ENCODE results near the gene PTPRE.

The PTPRE gene

GRCh38 chr10:128025951-128026350 is 119.0 kb downstream of the PTPRE start:
- TF ChIP-seq ZFP3 (CRISPR knock-in tag; IDR thresholded peaks at IDR 0.05), result no peak
- ATAC-seq, result no peak

GRCh38 chr10:128026615-128027300 is 119.9 kb downstream of the PTPRE start:
- ATAC-seq, result no peak; the same call in 2 of the 3 replicates
- TF ChIP-seq PATZ1 (CRISPR knock-in tag; IDR thresholded peaks at IDR 0.05; ENCODE audit: borderline replicate concordance), result no peak
- TF ChIP-seq ZNF565 (CRISPR knock-in tag; conservative IDR thresholded peaks at IDR 0.05; ENCODE audit: low read depth), result no peak
- no peak for TF ChIP-seq ESRRG (CRISPR knock-in tag; IDR thresholded peaks at IDR 0.05)

GRCh38 chr10:128027306-128027705 is 120.4 kb downstream of the PTPRE start:
- ATAC-seq, result no peak
- no peak for TF ChIP-seq ARNTL (CRISPR knock-in tag; IDR thresholded peaks at IDR 0.05; ENCODE audit: borderline replicate concordance, low read depth)
- no peak for TF ChIP-seq BACH2 (CRISPR knock-in tag; IDR thresholded peaks at IDR 0.05; ENCODE audit: borderline replicate concordance)
- no peak for TF ChIP-seq TSHZ2 (CRISPR knock-in tag; IDR thresholded peaks at IDR 0.05)
- TF ChIP-seq TOX (CRISPR knock-in tag; IDR thresholded peaks at IDR 0.05; ENCODE audit: borderline replicate concordance), result no peak
- TF ChIP-seq PATZ1 (CRISPR knock-in tag; IDR thresholded peaks at IDR 0.05; ENCODE audit: borderline replicate concordance), result no peak
- TF ChIP-seq PPARA (CRISPR knock-in tag; IDR thresholded peaks at IDR 0.05; ENCODE audit: borderline replicate concordance), result no peak
- no peak for TF ChIP-seq ZNF8 (CRISPR knock-in tag; IDR thresholded peaks at IDR 0.05)
- no peak for TF ChIP-seq TCF4 (CRISPR knock-in tag; IDR thresholded peaks at IDR 0.05; ENCODE audit: borderline replicate concordance)
- no peak for TF ChIP-seq ZFP30 (CRISPR knock-in tag; IDR thresholded peaks at IDR 0.05)
- TF ChIP-seq ZC3H10 (CRISPR knock-in tag; IDR thresholded peaks at IDR 0.05), result no peak
- no peak for TF ChIP-seq ESRRG (CRISPR knock-in tag; IDR thresholded peaks at IDR 0.05)
- TF ChIP-seq POU6F1 (CRISPR knock-in tag; IDR thresholded peaks at IDR 0.05; ENCODE audit: borderline replicate concordance, low read depth), result no peak
- TF ChIP-seq SNAI2 (CRISPR knock-in tag; IDR thresholded peaks at IDR 0.05), result no peak
- TF ChIP-seq ZNF565 (CRISPR knock-in tag; conservative IDR thresholded peaks at IDR 0.05; ENCODE audit: low read depth), result no peak
- TF ChIP-seq ISL1 (CRISPR knock-in tag; IDR thresholded peaks at IDR 0.05), result no peak
- TF ChIP-seq CSRNP3 (CRISPR knock-in tag; IDR thresholded peaks at IDR 0.05), result no peak
- TF ChIP-seq ZFP3 (CRISPR knock-in tag; IDR thresholded peaks at IDR 0.05), result no peak
- TF ChIP-seq ZNF70 (CRISPR knock-in tag; IDR thresholded peaks at IDR 0.05), result no peak
- no peak for TF ChIP-seq OSR1 (CRISPR knock-in tag; IDR thresholded peaks at IDR 0.05)
- TF ChIP-seq CREB5 (CRISPR knock-in tag; IDR thresholded peaks at IDR 0.05; ENCODE audit: low read depth), result no peak

Data from SK-N-SH treated with all-trans-retinoic acid at 6 μM for 48 hours (cell line).